ENCODE results near the gene RAD51B. TPM values are rescaled to one million over a fixed set of nuclear protein-coding genes. Genes with fewer than 3 reads are reported as not detected.

The RAD51B gene
- total RNA-seq, 1 experiment from 2014 or later = 8.5 TPM

DNA sequence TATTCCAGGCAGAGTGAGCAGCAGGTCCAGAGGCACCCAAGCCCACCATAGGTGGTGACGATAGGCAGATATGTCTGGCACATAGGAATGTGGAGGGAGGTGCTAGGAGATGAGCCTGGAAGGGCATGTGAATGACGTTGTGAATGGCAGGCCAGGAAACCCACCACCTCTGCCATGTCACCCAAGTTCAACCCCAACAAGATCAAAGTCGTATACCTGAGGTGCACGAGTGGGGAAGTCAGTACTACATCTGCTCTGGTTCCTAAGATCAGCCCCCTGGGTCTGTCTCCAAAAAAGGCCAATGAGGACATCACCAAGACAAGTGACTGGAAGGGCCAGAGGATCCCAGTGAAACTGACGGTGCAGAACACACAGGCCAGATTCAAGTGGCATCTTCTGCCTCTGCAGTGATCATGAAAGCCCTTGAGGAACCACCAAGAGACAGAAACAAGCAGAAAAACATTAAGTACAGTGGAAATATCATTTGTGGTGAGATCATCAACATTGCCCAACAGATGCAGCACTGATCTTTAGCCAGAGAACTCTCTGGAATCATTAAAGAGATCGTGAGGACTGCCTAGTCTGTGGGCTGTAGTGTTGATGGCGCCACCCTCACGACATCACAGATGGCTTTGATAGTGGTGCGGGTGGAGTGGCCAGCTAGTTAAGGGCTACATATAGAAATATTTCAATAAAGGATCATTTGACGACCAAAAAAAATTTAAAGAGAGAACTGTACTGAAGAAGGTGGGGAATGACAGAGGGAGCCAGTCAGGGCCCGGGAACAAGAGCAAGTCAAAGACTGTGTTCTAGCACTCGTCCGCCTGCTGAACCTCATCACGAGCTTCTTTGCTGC is 873.6 kb downstream of the RAD51B start:
- no peak for ATAC-seq

DNA sequence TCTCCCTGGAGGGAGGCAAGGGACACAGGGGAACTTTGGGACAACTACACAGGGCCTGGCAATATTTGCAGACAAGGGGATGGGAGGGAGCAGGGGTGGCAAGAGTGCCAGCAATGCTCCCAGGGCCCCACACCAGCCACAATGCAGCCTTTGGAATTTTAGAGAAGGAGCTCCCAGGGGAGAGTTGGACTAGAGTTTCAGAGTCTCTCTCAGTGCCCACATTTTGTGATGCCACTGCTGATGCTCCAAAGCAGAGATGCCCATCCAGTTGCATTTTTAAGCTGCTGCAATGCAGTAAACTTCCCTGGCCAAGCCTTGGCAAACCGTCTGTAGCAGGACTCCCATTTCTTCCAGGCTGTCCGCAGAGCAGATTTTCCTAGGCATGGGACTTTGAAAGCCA is 874.3 kb downstream of the RAD51B start:
- Histone ChIP-seq H3K9me3 (ENCODE audit: control insufficient read depth, insufficient read depth, low read depth, low read length) (no peaks in the 10 kb centered on the region), H3K4me3 (ENCODE audit: low read depth in 2 of 2, low read length in 2 of 2) (no peak overlapping the region), H3K27me3 (ENCODE audit: control insufficient read depth, insufficient read depth, low read length) (no peaks in the 10 kb centered on the region), H3K4me1 (ENCODE audit: control insufficient read depth, insufficient read depth, low read length) (no peaks in the 10 kb centered on the region), H3K36me3 (ENCODE audit: control insufficient read depth, insufficient read depth, low read length) (no peaks in the 10 kb centered on the region), H3K27ac (ENCODE audit: low read length) (no peak overlapping the region)
- CTCF ChIA-PET = interaction anchor here (0.6 kb wide), 1 partner anchor 811 kb away, joined by 3 read pairs; no protein-coding TSS in a partner anchor
- POLR2A ChIA-PET = no interaction called here
- in situ Hi-C loops (cut with HindIII; ENCODE audit: low pct_unique_long_range_greater_than_20kb, low sequenced_read_pairs) = no loop called here
- BruUV-seq (replicated peaks) = no TSS peak
- no peak for TF ChIP-seq TCF7L2 (IDR thresholded peaks at IDR 0.05; ENCODE audit: low read depth, low read length)
- TF ChIP-seq SIN3A (IDR thresholded peaks at IDR 0.05; ENCODE audit: borderline replicate concordance, insufficient read depth, low read depth, low read length) = no peak
- TF ChIP-seq, protein P1, sequence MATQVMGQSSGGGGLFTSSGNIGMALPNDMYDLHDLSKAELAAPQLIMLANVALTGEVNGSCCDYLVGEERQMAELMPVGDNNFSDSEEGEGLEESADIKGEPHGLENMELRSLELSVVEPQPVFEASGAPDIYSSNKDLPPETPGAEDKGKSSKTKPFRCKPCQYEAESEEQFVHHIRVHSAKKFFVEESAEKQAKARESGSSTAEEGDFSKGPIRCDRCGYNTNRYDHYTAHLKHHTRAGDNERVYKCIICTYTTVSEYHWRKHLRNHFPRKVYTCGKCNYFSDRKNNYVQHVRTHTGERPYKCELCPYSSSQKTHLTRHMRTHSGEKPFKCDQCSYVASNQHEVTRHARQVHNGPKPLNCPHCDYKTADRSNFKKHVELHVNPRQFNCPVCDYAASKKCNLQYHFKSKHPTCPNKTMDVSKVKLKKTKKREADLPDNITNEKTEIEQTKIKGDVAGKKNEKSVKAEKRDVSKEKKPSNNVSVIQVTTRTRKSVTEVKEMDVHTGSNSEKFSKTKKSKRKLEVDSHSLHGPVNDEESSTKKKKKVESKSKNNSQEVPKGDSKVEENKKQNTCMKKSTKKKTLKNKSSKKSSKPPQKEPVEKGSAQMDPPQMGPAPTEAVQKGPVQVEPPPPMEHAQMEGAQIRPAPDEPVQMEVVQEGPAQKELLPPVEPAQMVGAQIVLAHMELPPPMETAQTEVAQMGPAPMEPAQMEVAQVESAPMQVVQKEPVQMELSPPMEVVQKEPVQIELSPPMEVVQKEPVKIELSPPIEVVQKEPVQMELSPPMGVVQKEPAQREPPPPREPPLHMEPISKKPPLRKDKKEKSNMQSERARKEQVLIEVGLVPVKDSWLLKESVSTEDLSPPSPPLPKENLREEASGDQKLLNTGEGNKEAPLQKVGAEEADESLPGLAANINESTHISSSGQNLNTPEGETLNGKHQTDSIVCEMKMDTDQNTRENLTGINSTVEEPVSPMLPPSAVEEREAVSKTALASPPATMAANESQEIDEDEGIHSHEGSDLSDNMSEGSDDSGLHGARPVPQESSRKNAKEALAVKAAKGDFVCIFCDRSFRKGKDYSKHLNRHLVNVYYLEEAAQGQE (IDR thresholded peaks at IDR 0.05; ENCODE audit: insufficient read depth in 1 of 2, low read depth in 2 of 2, low read length in 1 of 2) = no peak
- TF ChIP-seq, protein P2, sequence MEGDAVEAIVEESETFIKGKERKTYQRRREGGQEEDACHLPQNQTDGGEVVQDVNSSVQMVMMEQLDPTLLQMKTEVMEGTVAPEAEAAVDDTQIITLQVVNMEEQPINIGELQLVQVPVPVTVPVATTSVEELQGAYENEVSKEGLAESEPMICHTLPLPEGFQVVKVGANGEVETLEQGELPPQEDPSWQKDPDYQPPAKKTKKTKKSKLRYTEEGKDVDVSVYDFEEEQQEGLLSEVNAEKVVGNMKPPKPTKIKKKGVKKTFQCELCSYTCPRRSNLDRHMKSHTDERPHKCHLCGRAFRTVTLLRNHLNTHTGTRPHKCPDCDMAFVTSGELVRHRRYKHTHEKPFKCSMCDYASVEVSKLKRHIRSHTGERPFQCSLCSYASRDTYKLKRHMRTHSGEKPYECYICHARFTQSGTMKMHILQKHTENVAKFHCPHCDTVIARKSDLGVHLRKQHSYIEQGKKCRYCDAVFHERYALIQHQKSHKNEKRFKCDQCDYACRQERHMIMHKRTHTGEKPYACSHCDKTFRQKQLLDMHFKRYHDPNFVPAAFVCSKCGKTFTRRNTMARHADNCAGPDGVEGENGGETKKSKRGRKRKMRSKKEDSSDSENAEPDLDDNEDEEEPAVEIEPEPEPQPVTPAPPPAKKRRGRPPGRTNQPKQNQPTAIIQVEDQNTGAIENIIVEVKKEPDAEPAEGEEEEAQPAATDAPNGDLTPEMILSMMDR (IDR thresholded peaks at IDR 0.05) = no peak
- no peak for TF ChIP-seq POLR2AphosphoS5 (IDR thresholded peaks at IDR 0.05; ENCODE audit: low read depth, low read length)
- intact Hi-C loops (cut with micrococcal nuclease; ENCODE audit: unreplicated experiment) = no loop called here
- DNase-seq (ENCODE audit: low read depth, low spot score) (no peak), ATAC-seq (no peak)

More for the DNA sequence above, 873.6 kb downstream of the RAD51B start:
- H3K36me3 ChIP-seq (ENCODE audit: control insufficient read depth, insufficient read depth, low read length) = no peaks in the 10 kb centered on the region
- BruUV-seq (replicated peaks) = no TSS peak
- DNase-seq (ENCODE audit: low read depth, low spot score) = no peak
- in situ Hi-C loops (cut with HindIII; ENCODE audit: low pct_unique_long_range_greater_than_20kb, low sequenced_read_pairs) = no loop called here
- ChIA-PET CTCF (no interaction called here), POLR2A (no interaction called here)
- no peaks in the 10 kb centered on the region for H3K4me1 ChIP-seq (ENCODE audit: control insufficient read depth, insufficient read depth, low read length)
- no peak overlapping the region for H3K4me3 ChIP-seq (ENCODE audit: low read depth in 2 of 2, low read length in 2 of 2)
- H3K27ac ChIP-seq (ENCODE audit: low read length) = no peak overlapping the region
- H3K27me3 ChIP-seq (ENCODE audit: control insufficient read depth, insufficient read depth, low read length) = no peaks in the 10 kb centered on the region
- H3K9me3 ChIP-seq (ENCODE audit: control insufficient read depth, insufficient read depth, low read depth, low read length) = no peaks in the 10 kb centered on the region
- intact Hi-C loops (cut with micrococcal nuclease; ENCODE audit: unreplicated experiment) = no loop called here
- TF ChIP-seq, protein P1 (IDR thresholded peaks at IDR 0.05; ENCODE audit: insufficient read depth in 1 of 2, low read depth in 2 of 2, low read length in 1 of 2) = no peak
- TF ChIP-seq POLR2AphosphoS5 (IDR thresholded peaks at IDR 0.05; ENCODE audit: low read depth, low read length) (no peak), SIN3A (IDR thresholded peaks at IDR 0.05; ENCODE audit: borderline replicate concordance, insufficient read depth, low read depth, low read length) (no peak), TCF7L2 (IDR thresholded peaks at IDR 0.05; ENCODE audit: low read depth, low read length) (no peak)
